SK-N-MC (cell line): ENCODE measurements around the gene FAM168A.

Source experiments
- FOXP2 ChIP-seq: optimal IDR thresholded peaks from 2 replicates; pipeline ENCODE3; 2011; ENCODE audit warnings: mild to moderate bottlenecking, moderate library complexity; ENCODE audit not compliant: insufficient read depth; ENCODE audit errors: extremely low read length, control extremely low read depth
- POLR2AphosphoS5 ChIP-seq: IDR thresholded peaks from 2 replicates; pipeline ENCODE4 v1.6.1; 2012; ENCODE audit warnings: mild to moderate bottlenecking, low read depth, low read length, borderline replicate concordance

DNA sequence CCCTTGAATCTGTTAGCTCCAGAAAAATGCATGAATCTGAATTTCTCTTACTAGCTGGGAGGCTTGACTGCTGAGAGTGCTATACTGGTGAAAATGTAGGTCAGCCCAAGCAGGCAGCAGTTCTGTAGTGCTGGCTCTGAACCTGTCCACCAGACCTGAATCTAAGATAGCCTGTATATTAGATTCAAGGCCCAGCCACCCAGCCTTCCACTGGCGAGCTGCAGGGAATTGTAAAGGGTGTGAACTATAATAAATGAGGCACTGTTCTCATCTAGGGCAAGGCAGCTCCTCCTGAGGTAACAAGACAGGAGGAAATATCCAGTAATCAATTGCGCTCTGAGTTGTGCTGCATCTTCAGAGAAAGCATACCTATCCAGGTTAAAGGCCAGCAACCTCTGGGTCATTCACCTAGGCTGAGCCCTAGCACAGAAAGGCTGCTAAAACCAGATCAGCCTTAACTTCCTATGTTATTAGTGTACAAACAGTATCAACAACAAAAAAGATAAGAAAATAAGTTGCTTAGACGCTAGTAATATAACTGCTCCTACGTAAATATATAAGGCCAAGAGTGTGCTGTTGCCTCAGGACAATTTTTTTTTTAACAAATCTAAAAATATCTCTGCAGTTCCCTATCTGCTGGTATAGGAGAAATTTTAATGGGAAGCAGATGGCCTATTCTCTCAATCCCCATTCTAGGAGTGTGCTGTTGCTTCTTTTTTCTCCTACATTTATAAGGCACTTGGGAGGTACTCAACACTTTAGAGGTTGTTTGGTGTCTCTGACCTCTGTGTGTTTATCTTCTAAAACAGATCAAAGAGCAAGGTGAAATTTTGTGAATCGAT lies 158.7 kb downstream of the FAM168A start:
- TF ChIP-seq FOXP2 (no peak), POLR2AphosphoS5 (peak; percentile 29; the same call in 1 of the 2 replicates)
